AG04449 (cell line): ENCODE data around the gene NRG3.

Source experiments
- CTCF ChIA-PET: fragments of 350-600 bp; formaldehyde crosslinking; extraction: SDS; loops from one replicate; lab custom pipeline; 2021; ENCODE audit warnings: antibody characterized with exemption; lab: Yijun Ruan, JAX
- POLR2A ChIA-PET: fragments of 400-600, 350-600 bp; formaldehyde crosslinking; extraction: SDS; loops from one replicate; lab custom pipeline; 2020; ENCODE audit warnings: antibody characterized with exemption, inconsistent platforms; lab: Yijun Ruan, JAX
- DNase-seq: peaks from one replicate; pipeline ENCODE4 v3.0.0-alpha.2; 2010; ENCODE audit warnings: low read depth, low spot score
- H3K4me3 ChIP-seq: 2 replicates; pipeline ENCODE4 v1.5.1; 2011; ENCODE audit warnings: low read depth, mild to moderate bottlenecking, control low read depth, low read length
- TF ChIP-seq, protein P1 (sequence below): IDR thresholded peaks from one replicate; pipeline ENCODE4 v1.5.1; 2011; ENCODE audit warnings: mild to moderate bottlenecking, moderate library complexity, low read length, control low read depth, inconsistent platforms; ENCODE audit not compliant: insufficient read depth; ENCODE audit errors: missing control alignments

The NRG3 gene

DNA sequence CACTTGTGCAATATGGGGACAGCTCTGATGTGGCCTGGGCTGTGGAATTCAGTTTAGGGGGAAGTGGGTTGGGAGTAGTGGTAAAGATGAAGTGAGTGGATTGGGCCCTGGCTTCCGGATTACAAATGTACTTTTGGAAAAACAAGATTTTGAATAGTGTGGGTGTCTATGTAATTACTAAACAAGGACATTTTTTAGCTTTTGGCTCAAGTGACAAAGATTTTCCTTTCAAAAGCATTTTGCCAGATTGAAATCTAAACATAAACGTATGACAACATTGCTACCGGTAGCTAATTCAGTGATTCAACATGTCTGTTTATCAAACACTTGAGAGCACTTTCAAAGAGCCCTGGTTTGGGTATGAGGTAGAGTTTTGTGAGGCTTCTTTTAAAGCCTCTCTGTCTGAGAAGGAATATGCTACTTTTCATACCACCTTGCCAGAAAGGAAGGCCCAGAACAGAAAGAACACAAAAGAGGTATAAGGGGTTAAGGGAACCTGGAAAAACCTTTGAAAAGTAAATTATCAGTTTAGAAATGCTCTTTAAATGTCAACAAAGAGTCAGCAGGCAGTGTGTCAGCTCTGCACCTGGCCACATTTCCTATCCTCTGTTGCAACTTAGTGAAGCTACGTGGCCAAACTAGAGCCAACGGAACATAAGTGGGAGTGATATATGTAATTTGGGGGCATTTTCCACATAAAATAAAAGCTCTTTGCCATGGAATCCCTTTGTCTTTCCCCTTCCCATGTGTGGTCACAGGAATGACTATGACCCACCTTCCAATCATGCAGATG is 516.1 kb downstream of the NRG3 start:
- no peak for DNase-seq
- TF ChIP-seq, protein P1, sequence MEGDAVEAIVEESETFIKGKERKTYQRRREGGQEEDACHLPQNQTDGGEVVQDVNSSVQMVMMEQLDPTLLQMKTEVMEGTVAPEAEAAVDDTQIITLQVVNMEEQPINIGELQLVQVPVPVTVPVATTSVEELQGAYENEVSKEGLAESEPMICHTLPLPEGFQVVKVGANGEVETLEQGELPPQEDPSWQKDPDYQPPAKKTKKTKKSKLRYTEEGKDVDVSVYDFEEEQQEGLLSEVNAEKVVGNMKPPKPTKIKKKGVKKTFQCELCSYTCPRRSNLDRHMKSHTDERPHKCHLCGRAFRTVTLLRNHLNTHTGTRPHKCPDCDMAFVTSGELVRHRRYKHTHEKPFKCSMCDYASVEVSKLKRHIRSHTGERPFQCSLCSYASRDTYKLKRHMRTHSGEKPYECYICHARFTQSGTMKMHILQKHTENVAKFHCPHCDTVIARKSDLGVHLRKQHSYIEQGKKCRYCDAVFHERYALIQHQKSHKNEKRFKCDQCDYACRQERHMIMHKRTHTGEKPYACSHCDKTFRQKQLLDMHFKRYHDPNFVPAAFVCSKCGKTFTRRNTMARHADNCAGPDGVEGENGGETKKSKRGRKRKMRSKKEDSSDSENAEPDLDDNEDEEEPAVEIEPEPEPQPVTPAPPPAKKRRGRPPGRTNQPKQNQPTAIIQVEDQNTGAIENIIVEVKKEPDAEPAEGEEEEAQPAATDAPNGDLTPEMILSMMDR = no peak
- POLR2A ChIA-PET = no interaction called here
- CTCF ChIA-PET = no interaction called here
- no peak overlapping the region for H3K4me3 ChIP-seq

DNA sequence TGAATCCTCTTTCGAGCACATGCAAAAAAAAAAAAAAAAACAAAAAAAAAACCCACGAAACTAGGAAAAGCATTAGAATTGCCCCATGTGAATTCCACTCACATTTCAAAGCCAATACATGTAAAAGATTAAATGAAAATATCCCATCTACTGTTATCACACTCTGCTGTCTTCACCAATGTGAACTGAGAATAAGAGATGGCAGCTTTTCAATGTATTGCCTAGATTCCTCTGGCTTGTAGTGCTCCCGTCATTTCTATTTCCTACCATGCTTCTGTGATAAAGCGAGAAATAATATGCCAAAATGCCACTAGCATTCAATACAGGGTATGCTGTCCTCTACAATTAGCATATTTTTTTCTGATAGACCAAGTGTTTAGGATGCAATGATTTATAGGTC is 517.0 kb downstream of the NRG3 start:
- POLR2A ChIA-PET = no interaction called here
- TF ChIP-seq, protein P1 = no peak
- H3K4me3 ChIP-seq = no peak overlapping the region
- no peak for DNase-seq
- CTCF ChIA-PET = no interaction called here

DNA sequence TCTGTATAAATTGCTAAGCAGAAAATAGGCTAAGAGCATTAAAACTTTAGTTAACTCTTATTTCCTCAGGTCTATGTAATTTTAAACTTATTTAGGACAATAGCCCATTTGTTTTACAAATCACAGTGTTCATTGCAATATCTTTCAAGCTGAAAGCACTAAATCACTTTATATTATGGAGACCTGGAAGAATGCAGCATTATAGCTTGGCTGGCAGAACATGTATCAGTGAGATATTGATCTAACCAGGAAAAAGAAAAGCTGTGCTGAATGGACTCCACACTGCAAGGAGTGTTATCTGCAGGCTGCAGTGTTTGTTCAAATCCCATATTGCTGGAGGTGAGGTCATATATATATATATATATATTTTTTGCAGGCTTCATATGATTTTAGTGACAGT is 517.5 kb downstream of the NRG3 start:
- TF ChIP-seq, protein P1 = no peak
- DNase-seq = no peak
- POLR2A ChIA-PET = no interaction called here

DNA sequence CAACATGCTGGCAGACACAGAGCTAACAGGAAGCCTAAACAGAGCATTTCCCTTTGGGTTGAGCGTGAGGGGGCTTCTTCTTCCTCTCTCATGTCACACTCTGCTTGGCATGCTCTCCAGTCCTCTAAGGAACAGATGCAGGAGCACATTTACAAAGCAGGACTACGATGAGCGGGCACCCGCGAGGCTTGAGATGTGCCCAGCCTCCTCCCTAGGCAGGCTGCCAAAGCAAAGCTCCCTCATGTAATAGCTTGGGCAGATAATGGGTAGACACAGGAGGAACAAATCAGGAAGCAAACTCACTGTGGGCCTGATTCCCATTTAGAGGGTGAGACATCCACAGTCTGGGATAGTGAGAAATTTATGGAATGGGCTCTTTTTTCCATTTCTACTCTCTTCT is 519.1 kb downstream of the NRG3 start:
- TF ChIP-seq, protein P1 = no peak

More for the DNA sequence above, 517.5 kb downstream of the NRG3 start:
- CTCF ChIA-PET = no interaction called here
- H3K4me3 ChIP-seq = no peak overlapping the region

DNA sequence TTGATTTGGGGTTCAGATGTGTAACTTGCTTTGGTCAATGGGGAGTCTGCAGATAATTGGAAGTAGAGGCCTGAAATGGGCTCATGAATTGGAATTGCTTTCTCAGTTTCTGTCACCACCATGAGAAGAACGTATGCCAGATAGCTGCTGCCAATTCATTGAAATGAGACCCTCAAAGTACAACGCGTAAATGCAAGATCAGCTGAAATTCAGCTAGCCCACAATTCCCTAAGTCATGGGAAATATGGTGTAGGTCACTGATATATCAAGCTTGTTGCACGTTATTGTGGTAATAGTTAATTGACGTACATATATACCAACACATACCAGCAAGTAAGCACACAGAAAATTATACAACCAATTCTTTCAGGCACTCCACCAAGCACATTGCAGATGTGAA is 520.0 kb downstream of the NRG3 start:
- no peak for DNase-seq
- H3K4me3 ChIP-seq = no peak overlapping the region
- TF ChIP-seq, protein P1 = no peak
- ChIA-PET CTCF (no interaction called here), POLR2A (no interaction called here)

More for the DNA sequence above, 519.1 kb downstream of the NRG3 start:
- CTCF ChIA-PET = no interaction called here
- no peak overlapping the region for H3K4me3 ChIP-seq
- no peak for DNase-seq
- POLR2A ChIA-PET = no interaction called here

DNA sequence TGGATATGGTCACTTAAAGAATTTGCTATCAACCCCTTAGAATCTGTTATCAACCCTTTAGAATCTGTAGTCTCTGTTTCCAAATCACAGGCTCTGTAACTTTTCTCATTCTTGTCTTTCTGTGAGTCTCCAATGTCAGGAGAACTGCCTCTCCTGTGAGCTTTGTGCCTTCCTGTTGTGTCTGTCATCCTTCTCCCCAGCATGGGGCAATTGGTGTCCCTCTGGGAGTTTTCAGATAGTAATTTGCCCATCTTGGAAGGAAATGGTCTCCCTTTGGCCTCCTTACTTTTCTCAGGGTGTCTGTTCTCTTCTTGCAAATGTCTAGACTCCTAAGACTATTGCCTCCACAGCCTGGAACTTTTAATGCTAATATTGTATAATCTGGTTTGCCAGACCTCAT is 521.9 kb downstream of the NRG3 start:
- ChIA-PET POLR2A (no interaction called here), CTCF (no interaction called here)
- TF ChIP-seq, protein P1 = no peak
- DNase-seq = no peak
- no peak overlapping the region for H3K4me3 ChIP-seq
